ENCODE data around the gene PHOX2B. TPM values are rescaled to one million over a fixed set of nuclear protein-coding genes. Genes with fewer than 3 reads are reported as not detected.

Gene PHOX2B
- total and polyA plus RNA-seq, 2 of the 8 experiments (the other 6 are each of a cell fraction or from before 2014, with no cell fraction given), result not detected

DNA sequence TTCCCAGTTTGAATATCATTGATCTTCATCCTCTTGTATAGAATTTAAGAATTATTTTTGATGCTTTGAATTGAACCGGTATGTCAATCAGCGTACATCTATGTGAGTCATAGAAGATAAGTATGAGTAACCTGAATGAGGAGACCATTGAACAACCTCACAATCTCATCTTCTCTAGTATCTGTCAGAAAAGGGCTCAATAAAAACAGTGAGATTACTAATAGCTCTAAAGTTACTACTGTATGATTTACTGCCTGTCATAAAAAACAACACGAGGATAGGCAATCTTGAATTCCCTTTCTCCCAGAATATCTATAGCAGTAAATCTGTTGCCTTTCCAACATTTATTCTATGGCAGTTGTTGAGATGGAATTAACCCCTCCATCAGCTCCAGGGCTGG, 36.1 kb downstream of the PHOX2B start (continued):
- TF ChIP-seq, protein P1, sequence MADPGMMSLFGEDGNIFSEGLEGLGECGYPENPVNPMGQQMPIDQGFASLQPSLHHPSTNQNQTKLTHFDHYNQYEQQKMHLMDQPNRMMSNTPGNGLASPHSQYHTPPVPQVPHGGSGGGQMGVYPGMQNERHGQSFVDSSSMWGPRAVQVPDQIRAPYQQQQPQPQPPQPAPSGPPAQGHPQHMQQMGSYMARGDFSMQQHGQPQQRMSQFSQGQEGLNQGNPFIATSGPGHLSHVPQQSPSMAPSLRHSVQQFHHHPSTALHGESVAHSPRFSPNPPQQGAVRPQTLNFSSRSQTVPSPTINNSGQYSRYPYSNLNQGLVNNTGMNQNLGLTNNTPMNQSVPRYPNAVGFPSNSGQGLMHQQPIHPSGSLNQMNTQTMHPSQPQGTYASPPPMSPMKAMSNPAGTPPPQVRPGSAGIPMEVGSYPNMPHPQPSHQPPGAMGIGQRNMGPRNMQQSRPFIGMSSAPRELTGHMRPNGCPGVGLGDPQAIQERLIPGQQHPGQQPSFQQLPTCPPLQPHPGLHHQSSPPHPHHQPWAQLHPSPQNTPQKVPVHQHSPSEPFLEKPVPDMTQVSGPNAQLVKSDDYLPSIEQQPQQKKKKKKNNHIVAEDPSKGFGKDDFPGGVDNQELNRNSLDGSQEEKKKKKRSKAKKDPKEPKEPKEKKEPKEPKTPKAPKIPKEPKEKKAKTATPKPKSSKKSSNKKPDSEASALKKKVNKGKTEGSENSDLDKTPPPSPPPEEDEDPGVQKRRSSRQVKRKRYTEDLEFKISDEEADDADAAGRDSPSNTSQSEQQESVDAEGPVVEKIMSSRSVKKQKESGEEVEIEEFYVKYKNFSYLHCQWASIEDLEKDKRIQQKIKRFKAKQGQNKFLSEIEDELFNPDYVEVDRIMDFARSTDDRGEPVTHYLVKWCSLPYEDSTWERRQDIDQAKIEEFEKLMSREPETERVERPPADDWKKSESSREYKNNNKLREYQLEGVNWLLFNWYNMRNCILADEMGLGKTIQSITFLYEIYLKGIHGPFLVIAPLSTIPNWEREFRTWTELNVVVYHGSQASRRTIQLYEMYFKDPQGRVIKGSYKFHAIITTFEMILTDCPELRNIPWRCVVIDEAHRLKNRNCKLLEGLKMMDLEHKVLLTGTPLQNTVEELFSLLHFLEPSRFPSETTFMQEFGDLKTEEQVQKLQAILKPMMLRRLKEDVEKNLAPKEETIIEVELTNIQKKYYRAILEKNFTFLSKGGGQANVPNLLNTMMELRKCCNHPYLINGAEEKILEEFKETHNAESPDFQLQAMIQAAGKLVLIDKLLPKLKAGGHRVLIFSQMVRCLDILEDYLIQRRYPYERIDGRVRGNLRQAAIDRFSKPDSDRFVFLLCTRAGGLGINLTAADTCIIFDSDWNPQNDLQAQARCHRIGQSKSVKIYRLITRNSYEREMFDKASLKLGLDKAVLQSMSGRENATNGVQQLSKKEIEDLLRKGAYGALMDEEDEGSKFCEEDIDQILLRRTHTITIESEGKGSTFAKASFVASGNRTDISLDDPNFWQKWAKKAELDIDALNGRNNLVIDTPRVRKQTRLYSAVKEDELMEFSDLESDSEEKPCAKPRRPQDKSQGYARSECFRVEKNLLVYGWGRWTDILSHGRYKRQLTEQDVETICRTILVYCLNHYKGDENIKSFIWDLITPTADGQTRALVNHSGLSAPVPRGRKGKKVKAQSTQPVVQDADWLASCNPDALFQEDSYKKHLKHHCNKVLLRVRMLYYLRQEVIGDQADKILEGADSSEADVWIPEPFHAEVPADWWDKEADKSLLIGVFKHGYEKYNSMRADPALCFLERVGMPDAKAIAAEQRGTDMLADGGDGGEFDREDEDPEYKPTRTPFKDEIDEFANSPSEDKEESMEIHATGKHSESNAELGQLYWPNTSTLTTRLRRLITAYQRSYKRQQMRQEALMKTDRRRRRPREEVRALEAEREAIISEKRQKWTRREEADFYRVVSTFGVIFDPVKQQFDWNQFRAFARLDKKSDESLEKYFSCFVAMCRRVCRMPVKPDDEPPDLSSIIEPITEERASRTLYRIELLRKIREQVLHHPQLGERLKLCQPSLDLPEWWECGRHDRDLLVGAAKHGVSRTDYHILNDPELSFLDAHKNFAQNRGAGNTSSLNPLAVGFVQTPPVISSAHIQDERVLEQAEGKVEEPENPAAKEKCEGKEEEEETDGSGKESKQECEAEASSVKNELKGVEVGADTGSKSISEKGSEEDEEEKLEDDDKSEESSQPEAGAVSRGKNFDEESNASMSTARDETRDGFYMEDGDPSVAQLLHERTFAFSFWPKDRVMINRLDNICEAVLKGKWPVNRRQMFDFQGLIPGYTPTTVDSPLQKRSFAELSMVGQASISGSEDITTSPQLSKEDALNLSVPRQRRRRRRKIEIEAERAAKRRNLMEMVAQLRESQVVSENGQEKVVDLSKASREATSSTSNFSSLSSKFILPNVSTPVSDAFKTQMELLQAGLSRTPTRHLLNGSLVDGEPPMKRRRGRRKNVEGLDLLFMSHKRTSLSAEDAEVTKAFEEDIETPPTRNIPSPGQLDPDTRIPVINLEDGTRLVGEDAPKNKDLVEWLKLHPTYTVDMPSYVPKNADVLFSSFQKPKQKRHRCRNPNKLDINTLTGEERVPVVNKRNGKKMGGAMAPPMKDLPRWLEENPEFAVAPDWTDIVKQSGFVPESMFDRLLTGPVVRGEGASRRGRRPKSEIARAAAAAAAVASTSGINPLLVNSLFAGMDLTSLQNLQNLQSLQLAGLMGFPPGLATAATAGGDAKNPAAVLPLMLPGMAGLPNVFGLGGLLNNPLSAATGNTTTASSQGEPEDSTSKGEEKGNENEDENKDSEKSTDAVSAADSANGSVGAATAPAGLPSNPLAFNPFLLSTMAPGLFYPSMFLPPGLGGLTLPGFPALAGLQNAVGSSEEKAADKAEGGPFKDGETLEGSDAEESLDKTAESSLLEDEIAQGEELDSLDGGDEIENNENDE (IDR thresholded peaks at IDR 0.05; ENCODE audit: insufficient replicate concordance, low read length), result no peak
- TF ChIP-seq, protein P2, sequence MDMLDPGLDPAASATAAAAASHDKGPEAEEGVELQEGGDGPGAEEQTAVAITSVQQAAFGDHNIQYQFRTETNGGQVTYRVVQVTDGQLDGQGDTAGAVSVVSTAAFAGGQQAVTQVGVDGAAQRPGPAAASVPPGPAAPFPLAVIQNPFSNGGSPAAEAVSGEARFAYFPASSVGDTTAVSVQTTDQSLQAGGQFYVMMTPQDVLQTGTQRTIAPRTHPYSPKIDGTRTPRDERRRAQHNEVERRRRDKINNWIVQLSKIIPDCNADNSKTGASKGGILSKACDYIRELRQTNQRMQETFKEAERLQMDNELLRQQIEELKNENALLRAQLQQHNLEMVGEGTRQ (IDR thresholded peaks at IDR 0.05; ENCODE audit: low read length), result no peak
- TF ChIP-seq, protein P3, sequence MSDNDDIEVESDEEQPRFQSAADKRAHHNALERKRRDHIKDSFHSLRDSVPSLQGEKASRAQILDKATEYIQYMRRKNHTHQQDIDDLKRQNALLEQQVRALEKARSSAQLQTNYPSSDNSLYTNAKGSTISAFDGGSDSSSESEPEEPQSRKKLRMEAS (IDR thresholded peaks at IDR 0.05), result no peak
- TF ChIP-seq TEAD4 (IDR thresholded peaks at IDR 0.05; ENCODE audit: low read depth, low read length) (no peak), CREB1 (IDR thresholded peaks at IDR 0.05) (no peak), TAF1 (IDR thresholded peaks at IDR 0.05; ENCODE audit: low read depth, low read length) (no peak), TAF7 (optimal IDR thresholded peaks at IDR 0.05; ENCODE audit: borderline replicate concordance, low read depth, low read length) (no peak), POLR2A (IDR thresholded peaks at IDR 0.05; ENCODE audit: control extremely low read depth in 1 of 2, low read depth in 2 of 2, low read length in 2 of 2) (no peak), SRF (IDR thresholded peaks at IDR 0.05; ENCODE audit: low read depth, low read length) (no peak), TCF12 (IDR thresholded peaks at IDR 0.05; ENCODE audit: low read depth, low read length) (no peak), HDAC2 (IDR thresholded peaks at IDR 0.05; ENCODE audit: borderline replicate concordance in 1 of 2, low read depth in 2 of 2, low read length in 2 of 2) (no peak)
